ENCODE measurements around the gene TCEANC.

GRCh38 chrX:13691841-13692371, 39.0 kb downstream of the TCEANC start:
- TF ChIP-seq REST (tag by site-specific recombination; IDR thresholded peaks at IDR 0.05) (no peak), ZNF211 (tag by site-specific recombination; IDR thresholded peaks at IDR 0.05; ENCODE audit: low read depth) (no peak), ZNF416 (tag by site-specific recombination; IDR thresholded peaks at IDR 0.05) (no peak), CTCF (tag by site-specific recombination; IDR thresholded peaks at IDR 0.05) (no peak), ZBTB11 (tag by site-specific recombination; conservative IDR thresholded peaks at IDR 0.05; ENCODE audit: low read depth) (no peak), ZNF76 (tag by site-specific recombination; IDR thresholded peaks at IDR 0.05; ENCODE audit: borderline replicate concordance, low read depth) (no peak), PRDM1 (tag by site-specific recombination; IDR thresholded peaks at IDR 0.05) (no peak), ZNF530 (tag by site-specific recombination; IDR thresholded peaks at IDR 0.05; ENCODE audit: low read depth) (no peak), ZBTB1 (tag by site-specific recombination; IDR thresholded peaks at IDR 0.05) (no peak), ZNF449 (tag by site-specific recombination; IDR thresholded peaks at IDR 0.05) (no peak), KLF17 (tag by site-specific recombination; IDR thresholded peaks at IDR 0.05) (0 out of 2 replicates have a peak, but pooled peaks have one; percentile 31), BCL11B (tag by site-specific recombination; IDR thresholded peaks at IDR 0.05; ENCODE audit: low read depth) (no peak), ZNF48 (tag by site-specific recombination; IDR thresholded peaks at IDR 0.05) (no peak), PBX3 (CRISPR knock-in tag; IDR thresholded peaks at IDR 0.05) (no peak)
